ENCODE measurements around the gene FAM227A.

FAM227A gene

GRCh38 chr22:38611559-38611958 lies 44.6 kb downstream of the FAM227A start:
- Histone ChIP-seq H3K4me3 (ENCODE audit: low read depth, low read length) (no peak overlapping the region), H3K9me3 (ENCODE audit: control insufficient read depth, insufficient read depth, low read depth, low read length) (no peaks in the 10 kb centered on the region), H3K27ac (ENCODE audit: extremely low read depth, low read depth, low read length) (no peak overlapping the region), H3K4me1 (ENCODE audit: control insufficient read depth, insufficient read depth, low read length) (0 out of 2 replicates have a peak, but pooled peaks cover 3% of the 10 kb centered on the region), H3K36me3 (ENCODE audit: control insufficient read depth in 2 of 2, insufficient read depth in 1 of 2, low read length in 2 of 2) (peaks cover 0 to 12% of the 10 kb centered on the region in 2 experiments; a peak in 2 of 3 replicates)
- POLR2A ChIA-PET, result no interaction called here
- CTCF ChIA-PET, result no interaction called here
- TF ChIP-seq ZNF623 (tag by site-specific recombination; IDR thresholded peaks at IDR 0.05) (peak; percentile 84), ZNF266 (tag by site-specific recombination; IDR thresholded peaks at IDR 0.05; ENCODE audit: low read depth) (no peak)

DNA sequence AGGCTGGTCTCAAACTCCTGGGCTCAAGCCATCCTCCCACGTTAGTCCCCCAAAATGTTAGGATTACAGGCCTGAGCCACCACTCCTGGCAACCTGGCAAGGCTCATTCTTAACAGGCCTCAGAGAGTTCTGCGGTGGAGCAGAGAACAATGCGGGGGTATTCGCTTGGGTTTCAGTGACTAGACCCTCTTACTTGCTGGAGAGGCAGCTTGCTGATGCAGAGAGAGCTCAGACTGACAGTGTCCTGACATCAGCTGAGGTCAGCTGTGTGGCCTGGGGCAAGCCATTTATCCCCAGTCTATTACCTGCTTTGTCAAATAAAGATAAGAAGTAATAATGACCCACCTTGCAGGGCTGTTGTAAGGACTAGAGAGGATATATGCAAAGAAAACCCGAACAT lies 46.0 kb downstream of the FAM227A start:
- 0 out of 2 replicates have a peak, but pooled peaks cover 3% of the 10 kb centered on the region for H3K4me1 ChIP-seq (ENCODE audit: control insufficient read depth, insufficient read depth, low read length)
- no peak for TF ChIP-seq PRDM1 (tag by site-specific recombination; IDR thresholded peaks at IDR 0.05)
- TF ChIP-seq ZNF621 (tag by site-specific recombination; IDR thresholded peaks at IDR 0.05), result no peak
- no peak for TF ChIP-seq ZNF830 (tag by site-specific recombination; IDR thresholded peaks at IDR 0.05; ENCODE audit: low read depth)
- no peak for TF ChIP-seq ZBTB6 (tag by site-specific recombination; IDR thresholded peaks at IDR 0.05)
- TF ChIP-seq MZF1 (tag by site-specific recombination; IDR thresholded peaks at IDR 0.05; ENCODE audit: borderline replicate concordance), result no peak
- no peak for TF ChIP-seq ZBTB26 (tag by site-specific recombination; optimal IDR thresholded peaks at IDR 0.05)
- no peak for TF ChIP-seq ZNF174 (tag by site-specific recombination; IDR thresholded peaks at IDR 0.05)
- no peak for TF ChIP-seq ZNF544 (tag by site-specific recombination; IDR thresholded peaks at IDR 0.05)
- no peak for TF ChIP-seq ZNF19 (tag by site-specific recombination; IDR thresholded peaks at IDR 0.05; ENCODE audit: low read depth)
- TF ChIP-seq GLI4 (tag by site-specific recombination; IDR thresholded peaks at IDR 0.05), result no peak
- no peak for TF ChIP-seq MEIS1 (CRISPR knock-in tag; IDR thresholded peaks at IDR 0.05; ENCODE audit: borderline replicate concordance)
- no peak for TF ChIP-seq HOXD13 (CRISPR knock-in tag; IDR thresholded peaks at IDR 0.05; ENCODE audit: borderline replicate concordance)
- TF ChIP-seq, protein P1, sequence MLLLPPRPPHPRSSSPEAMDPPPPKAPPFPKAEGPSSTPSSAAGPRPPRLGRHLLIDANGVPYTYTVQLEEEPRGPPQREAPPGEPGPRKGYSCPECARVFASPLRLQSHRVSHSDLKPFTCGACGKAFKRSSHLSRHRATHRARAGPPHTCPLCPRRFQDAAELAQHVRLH (tag by site-specific recombination; IDR thresholded peaks at IDR 0.05), result no peak
- no peaks in the 10 kb centered on the region for H3K9me3 ChIP-seq (ENCODE audit: control insufficient read depth, insufficient read depth, low read depth, low read length)
- H3K27ac ChIP-seq (ENCODE audit: extremely low read depth, low read depth, low read length), result no peak overlapping the region
- no peak overlapping the region for H3K4me3 ChIP-seq (ENCODE audit: low read depth, low read length)
- peaks cover 0 to 7% of the 10 kb centered on the region in 2 experiments; a peak in 2 of 3 replicates for H3K36me3 ChIP-seq (ENCODE audit: control insufficient read depth in 2 of 2, insufficient read depth in 1 of 2, low read length in 2 of 2)
- ChIA-PET CTCF (no interaction called here), POLR2A (interaction anchor here (0.9 kb wide), 1 partner anchor 72 kb away, joined by 3 read pairs; the partner anchor contains the start of gene TOMM22)

- H3K4me3 ChIP-seq (ENCODE audit: low read depth, low read length), result no peak overlapping the region
- H3K4me1 ChIP-seq (ENCODE audit: control insufficient read depth, insufficient read depth, low read length), result no peaks in the 10 kb centered on the region
- ChIA-PET CTCF (no interaction called here), POLR2A (interaction anchor here (0.7 to 0.9 kb wide), 2 partner anchors 8 to 73 kb away, joined by 3 to 12 read pairs; partner anchors contain the start of gene TOMM22)
- TF ChIP-seq YY2 (tag by site-specific recombination; IDR thresholded peaks at IDR 0.05), result no peak
- no peak for TF ChIP-seq GLI2 (tag by site-specific recombination; IDR thresholded peaks at IDR 0.05; ENCODE audit: borderline replicate concordance, low read depth)
- TF ChIP-seq, protein P2, sequence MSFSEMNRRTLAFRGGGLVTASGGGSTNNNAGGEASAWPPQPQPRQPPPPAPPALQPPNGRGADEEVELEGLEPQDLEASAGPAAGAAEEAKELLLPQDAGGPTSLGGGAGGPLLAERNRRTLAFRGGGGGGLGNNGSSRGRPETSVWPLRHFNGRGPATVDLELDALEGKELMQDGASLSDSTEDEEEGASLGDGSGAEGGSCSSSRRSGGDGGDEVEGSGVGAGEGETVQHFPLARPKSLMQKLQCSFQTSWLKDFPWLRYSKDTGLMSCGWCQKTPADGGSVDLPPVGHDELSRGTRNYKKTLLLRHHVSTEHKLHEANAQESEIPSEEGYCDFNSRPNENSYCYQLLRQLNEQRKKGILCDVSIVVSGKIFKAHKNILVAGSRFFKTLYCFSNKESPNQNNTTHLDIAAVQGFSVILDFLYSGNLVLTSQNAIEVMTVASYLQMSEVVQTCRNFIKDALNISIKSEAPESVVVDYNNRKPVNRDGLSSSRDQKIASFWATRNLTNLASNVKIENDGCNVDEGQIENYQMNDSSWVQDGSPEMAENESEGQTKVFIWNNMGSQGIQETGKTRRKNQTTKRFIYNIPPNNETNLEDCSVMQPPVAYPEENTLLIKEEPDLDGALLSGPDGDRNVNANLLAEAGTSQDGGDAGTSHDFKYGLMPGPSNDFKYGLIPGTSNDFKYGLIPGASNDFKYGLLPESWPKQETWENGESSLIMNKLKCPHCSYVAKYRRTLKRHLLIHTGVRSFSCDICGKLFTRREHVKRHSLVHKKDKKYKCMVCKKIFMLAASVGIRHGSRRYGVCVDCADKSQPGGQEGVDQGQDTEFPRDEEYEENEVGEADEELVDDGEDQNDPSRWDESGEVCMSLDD (tag by site-specific recombination; IDR thresholded peaks at IDR 0.05), result no peak
- TF ChIP-seq ZSCAN30 (tag by site-specific recombination; IDR thresholded peaks at IDR 0.05), result no peak
- TF ChIP-seq KLF10 (tag by site-specific recombination; IDR thresholded peaks at IDR 0.05), result no peak
- no peak for TF ChIP-seq ZNF239 (tag by site-specific recombination; IDR thresholded peaks at IDR 0.05)
- H3K9me3 ChIP-seq (ENCODE audit: control insufficient read depth, insufficient read depth, low read depth, low read length), result no peaks in the 10 kb centered on the region
- H3K36me3 ChIP-seq (ENCODE audit: control insufficient read depth in 2 of 2, insufficient read depth in 1 of 2, low read length in 2 of 2), result peaks cover 0 to 6% of the 10 kb centered on the region in 2 experiments; a peak in 1 of 3 replicates
- H3K27ac ChIP-seq (ENCODE audit: extremely low read depth, low read depth, low read length), result no peak overlapping the region
These were observed 47.0 kb downstream of the FAM227A start for GRCh38 chr22:38608992-38609750.

Data from HEK293 (cell line).